Stimulated activated effector memory CD8-positive, alpha-beta T cell treated with anti-CD3 and anti-CD28 coated beads, Interleukin-12 subunit alpha, Interleukin-12 subunit beta, amount 100 ng/mL, for 72 hours (primary cell): ENCODE measurements around the gene SPAG16.

Source experiments
- ATAC-seq: fragments of 150-1000 bp; cut with Tn5 transposase; 2 replicates; pipeline ENCODE4 v1.10.0; 2021
- DNase-seq, 2 donors: peaks; one replicate each; pipeline ENCODE4 v3.0.0; 2021 to 2022; ENCODE audit warnings: low spot score in 2 of 2
- H3K27ac Mint-ChIP-seq: one replicate; pipeline ENCODE4 v1.8.0; 2022; ENCODE audit warnings: mild to moderate bottlenecking, mixed read lengths
- H3K36me3 Mint-ChIP-seq: one replicate; pipeline ENCODE4 v1.8.0; 2022; ENCODE audit warnings: mild to moderate bottlenecking, mixed read lengths
- H3K4me1 Mint-ChIP-seq: one replicate; pipeline ENCODE4 v1.8.0; 2022; ENCODE audit warnings: mixed read lengths
- H3K4me3 Mint-ChIP-seq: one replicate; pipeline ENCODE4 v1.8.0; 2022; ENCODE audit warnings: mild to moderate bottlenecking, mixed read lengths
- H3K9me3 Mint-ChIP-seq: one replicate; pipeline ENCODE4 v1.8.0; 2022; ENCODE audit warnings: mixed read lengths

The SPAG16 gene

DNA sequence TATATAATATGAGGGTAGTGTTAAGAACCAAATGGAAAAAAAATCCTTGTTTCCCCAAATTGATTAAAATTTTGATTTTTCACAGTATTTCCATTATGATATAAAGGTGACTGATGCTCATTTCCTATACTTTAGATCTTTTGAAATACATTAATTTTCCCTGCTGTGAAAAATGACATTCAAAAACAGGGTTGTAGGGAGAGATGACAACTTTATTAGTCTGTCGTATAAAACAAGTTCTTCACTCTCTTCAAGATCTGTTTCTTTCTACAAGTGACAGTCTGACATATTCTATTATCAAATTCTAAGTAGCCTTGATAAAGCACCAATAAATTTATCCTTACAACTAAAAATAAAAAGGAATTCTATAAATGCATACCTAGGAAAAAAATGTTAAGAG, 1081.3 kb downstream of the SPAG16 start:
- Mint-ChIP-seq H3K4me3 (no peak overlapping the region), H3K4me1 (no peaks in the 10 kb centered on the region), H3K9me3 (peaks cover 7% of the 10 kb centered on the region), H3K27ac (no peak overlapping the region), H3K36me3 (no peaks in the 10 kb centered on the region)
- DNase-seq (no peak), ATAC-seq (no peak)

DNA sequence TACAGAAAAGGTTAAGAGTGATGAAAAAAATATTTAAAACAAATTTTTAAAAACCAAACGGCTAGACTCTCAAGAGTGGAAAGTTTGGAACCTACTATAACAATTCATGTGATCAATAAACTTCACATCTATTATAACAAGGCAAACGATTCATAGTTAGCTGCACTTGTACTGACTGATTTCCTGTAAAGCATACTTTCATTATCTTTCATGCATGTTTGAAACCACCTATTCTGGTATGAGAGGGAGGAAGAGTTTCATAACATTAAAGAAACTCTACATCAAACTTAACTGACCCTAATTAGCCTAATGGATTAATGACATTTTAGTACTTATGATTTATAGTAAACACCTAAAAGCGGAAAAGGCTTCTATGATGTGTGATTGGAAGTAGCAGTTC, 1082.9 kb downstream of the SPAG16 start:
- Mint-ChIP-seq H3K4me1 (no peaks in the 10 kb centered on the region), H3K4me3 (no peak overlapping the region), H3K9me3 (peaks cover 9% of the 10 kb centered on the region), H3K27ac (no peak overlapping the region), H3K36me3 (no peaks in the 10 kb centered on the region)
- ATAC-seq (no peak), DNase-seq (no peak)

DNA sequence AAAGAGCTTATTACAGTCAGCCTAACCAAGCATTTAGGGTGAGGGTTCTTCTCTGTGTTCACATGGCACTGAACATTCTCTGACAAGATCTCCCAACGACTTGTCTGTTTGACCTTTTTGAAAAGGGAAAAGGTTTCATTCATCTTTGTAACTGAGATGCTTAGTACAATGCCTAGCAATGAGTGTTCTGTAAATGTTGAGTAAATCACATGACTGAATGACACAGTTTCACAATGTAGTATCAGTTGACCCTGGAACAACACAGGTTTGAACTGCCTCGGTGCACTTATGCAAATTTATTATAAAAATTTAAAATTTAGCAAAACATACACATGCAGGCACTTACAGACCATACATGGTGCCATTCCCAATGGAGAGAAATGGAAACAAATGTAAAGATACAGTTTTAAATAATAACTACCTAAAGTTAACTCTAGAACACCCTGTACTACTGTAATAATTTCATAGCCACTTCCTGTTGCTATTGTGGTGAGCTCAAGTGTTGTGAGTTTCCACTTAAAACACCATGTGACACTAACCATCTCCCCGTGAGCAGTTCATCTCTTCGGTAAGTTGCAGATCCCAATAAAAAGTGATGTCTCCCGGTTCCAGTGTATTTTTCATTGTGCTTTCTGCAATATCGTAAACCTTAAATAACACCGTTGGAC, 1092.5 kb downstream of the SPAG16 start:
- Mint-ChIP-seq H3K27ac (no peak overlapping the region), H3K36me3 (no peaks in the 10 kb centered on the region), H3K4me1 (no peaks in the 10 kb centered on the region), H3K9me3 (peaks cover 7% of the 10 kb centered on the region), H3K4me3 (no peak overlapping the region)
- ATAC-seq = no peak
- DNase-seq = no peak

DNA sequence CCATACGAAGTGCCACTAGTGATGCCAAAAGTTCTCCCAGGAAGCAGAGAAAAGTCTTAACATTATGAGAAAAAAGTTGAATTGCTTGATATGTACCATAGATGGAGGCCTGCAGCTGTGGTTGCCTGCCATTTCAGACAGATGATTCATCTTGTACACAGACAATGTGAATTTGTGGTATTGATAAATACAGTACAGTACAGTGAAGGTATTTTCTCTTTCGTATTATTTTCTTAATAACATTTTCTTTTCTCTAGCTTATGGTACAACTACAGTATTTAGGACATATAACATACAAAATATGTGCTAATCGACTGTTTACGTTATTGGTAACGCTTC, 1093.0 kb downstream of the SPAG16 start:
- ATAC-seq (no peak), DNase-seq (no peak)
- Mint-ChIP-seq H3K4me1 (no peaks in the 10 kb centered on the region), H3K27ac (no peak overlapping the region), H3K9me3 (peaks cover 5% of the 10 kb centered on the region), H3K36me3 (no peaks in the 10 kb centered on the region), H3K4me3 (no peak overlapping the region)

DNA sequence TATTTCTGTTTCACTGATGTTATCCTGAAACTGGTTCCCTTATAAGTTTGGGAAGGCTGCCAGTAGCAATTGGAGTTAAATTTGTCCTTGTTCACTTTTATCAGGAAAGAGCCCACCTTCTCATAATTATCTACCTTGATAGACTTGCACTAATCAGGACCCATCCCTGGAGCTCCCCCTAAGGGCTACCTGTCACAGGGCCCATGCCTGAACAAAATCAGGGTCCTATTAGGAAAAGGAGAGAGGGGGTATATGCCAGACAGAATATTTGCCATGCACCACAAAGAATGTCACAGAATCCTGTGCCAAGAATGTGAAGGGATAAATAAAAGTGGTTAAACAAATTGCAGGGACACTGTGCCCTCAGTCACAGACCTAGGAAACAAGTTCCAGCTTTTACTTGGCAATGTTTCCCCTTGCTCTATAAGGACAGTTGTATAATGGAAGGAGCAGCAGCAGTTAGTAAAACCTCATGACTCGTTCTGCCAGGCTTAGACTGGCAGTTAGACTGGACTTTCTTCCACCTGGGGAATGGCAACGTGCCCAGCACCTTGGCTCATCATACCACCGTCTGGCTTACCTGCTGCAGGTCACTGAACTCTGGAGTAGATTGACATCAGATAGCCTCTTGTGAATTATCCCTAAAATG, 1094.3 kb downstream of the SPAG16 start:
- no peak overlapping the region for H3K4me3 Mint-ChIP-seq
- H3K27ac Mint-ChIP-seq = no peak overlapping the region
- DNase-seq (no peak), ATAC-seq (no peak)
- no peaks in the 10 kb centered on the region for H3K4me1 Mint-ChIP-seq
- no peaks in the 10 kb centered on the region for H3K36me3 Mint-ChIP-seq
- H3K9me3 Mint-ChIP-seq = peaks cover 5% of the 10 kb centered on the region

DNA sequence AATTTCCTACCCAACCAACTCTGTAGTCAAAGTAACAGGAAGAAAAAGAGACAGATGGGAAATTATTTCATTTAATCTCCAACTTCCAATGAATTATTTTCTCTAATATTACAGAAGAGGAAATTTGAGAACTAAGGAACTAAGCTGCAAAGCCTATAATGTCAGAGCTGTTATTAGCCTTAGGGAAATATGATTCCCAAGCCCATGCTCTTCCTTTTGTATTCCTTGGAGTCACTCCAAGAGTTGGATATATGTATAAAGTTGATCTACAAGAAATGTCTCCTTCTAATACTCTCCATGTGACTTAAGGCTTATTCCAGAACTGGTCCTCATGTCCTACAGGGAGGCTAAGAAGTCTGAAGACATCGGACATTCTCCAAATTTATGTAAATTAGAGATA, 1095.0 kb downstream of the SPAG16 start:
- Mint-ChIP-seq H3K9me3 (peaks cover 5% of the 10 kb centered on the region), H3K4me1 (no peaks in the 10 kb centered on the region), H3K36me3 (no peaks in the 10 kb centered on the region), H3K4me3 (no peak overlapping the region), H3K27ac (no peak overlapping the region)
- ATAC-seq = no peak
- no peak for DNase-seq

DNA sequence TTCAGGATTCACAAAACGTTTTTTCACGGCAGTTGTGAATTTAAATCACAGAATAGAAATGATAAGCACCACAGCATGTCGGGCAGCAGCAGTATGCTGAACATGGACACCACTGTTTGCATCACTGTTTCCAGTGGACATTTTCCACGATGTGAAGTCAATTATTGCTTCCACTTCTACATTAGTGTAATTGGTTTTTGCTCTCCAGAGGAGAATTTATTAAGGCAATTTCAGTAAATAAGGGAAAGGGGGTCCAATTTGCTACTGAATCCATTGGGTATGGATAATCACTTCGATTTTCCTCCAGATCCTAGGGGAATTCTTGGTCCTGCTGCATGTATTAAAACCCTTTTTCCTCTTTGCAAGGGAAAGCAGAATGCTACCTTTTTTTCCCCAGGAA, 1096.4 kb downstream of the SPAG16 start:
- no peak for DNase-seq
- no peaks in the 10 kb centered on the region for H3K4me1 Mint-ChIP-seq
- peaks cover 5% of the 10 kb centered on the region for H3K9me3 Mint-ChIP-seq
- H3K4me3 Mint-ChIP-seq = no peak overlapping the region
- no peaks in the 10 kb centered on the region for H3K36me3 Mint-ChIP-seq
- no peak for ATAC-seq
- H3K27ac Mint-ChIP-seq = no peak overlapping the region

DNA sequence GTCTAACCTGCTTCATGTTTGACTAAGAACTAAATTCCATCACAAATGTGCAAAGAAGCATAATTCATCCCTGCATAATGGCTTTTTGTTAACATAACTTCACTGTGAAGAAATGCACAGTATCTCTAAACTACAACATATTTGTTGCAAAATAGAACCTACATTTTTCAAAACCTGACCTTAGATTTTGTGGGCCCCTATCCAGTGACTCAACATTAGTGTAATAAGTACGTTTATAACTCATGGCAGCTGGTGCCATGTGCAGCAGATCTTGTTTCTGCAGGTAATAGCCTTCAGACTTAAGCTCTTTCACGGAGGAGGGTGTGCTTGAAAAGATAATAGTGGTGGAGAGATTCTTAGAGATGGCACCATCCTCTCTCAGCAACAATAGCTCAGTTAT, 1098.0 kb downstream of the SPAG16 start:
- peaks cover 2% of the 10 kb centered on the region for H3K9me3 Mint-ChIP-seq

DNA sequence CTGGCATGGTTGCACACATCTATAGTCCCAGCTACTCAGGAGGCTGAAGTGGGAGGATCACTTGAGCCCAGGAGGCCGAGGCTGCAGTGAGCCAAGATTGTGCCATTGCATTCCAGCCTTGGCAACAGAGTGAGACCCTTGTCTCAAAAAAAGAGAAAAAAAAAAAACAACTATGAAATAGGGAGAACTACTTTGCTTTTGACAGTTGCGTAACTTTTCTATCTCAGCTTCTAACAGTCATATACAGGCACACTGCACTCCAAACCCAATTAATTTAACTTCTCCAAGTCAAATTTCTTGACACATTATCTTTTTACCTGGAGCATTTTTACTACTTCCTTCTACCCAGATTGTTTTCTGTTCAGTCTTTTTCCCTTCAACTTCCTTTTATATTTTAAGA, 1102.5 kb downstream of the SPAG16 start:
- Mint-ChIP-seq H3K36me3 (no peaks in the 10 kb centered on the region), H3K4me1 (no peaks in the 10 kb centered on the region), H3K4me3 (no peak overlapping the region), H3K27ac (no peak overlapping the region), H3K9me3 (no peaks in the 10 kb centered on the region)
- DNase-seq = no peak
- ATAC-seq = no peak

More for the DNA sequence above, 1098.0 kb downstream of the SPAG16 start:
- no peaks in the 10 kb centered on the region for H3K4me1 Mint-ChIP-seq
- no peak for ATAC-seq
- no peak for DNase-seq
- no peaks in the 10 kb centered on the region for H3K36me3 Mint-ChIP-seq
- H3K4me3 Mint-ChIP-seq = no peak overlapping the region
- no peak overlapping the region for H3K27ac Mint-ChIP-seq

DNA sequence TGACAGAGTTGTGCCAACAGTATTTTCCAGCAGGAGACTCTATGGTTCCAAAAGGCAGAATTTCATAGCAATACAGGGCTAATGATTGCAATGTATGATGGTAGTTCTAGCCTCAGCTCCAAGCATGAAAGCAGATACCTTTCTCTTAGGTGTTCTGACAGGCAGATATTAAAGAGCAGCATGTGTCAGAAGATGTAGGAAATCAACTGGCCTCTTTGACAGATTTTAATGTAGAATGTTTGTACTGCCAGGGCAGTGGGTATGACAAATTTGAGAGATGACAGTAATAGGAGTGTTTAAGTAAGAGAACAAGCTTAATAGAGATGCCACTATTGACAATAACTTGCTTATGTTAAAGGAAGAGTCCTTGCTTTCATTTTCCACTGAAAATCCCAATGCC, 1105.1 kb downstream of the SPAG16 start:
- H3K9me3 Mint-ChIP-seq = no peaks in the 10 kb centered on the region
- no peaks in the 10 kb centered on the region for H3K4me1 Mint-ChIP-seq
- ATAC-seq = no peak
- no peak for DNase-seq
- H3K27ac Mint-ChIP-seq = no peak overlapping the region
- no peaks in the 10 kb centered on the region for H3K36me3 Mint-ChIP-seq
- no peak overlapping the region for H3K4me3 Mint-ChIP-seq

DNA sequence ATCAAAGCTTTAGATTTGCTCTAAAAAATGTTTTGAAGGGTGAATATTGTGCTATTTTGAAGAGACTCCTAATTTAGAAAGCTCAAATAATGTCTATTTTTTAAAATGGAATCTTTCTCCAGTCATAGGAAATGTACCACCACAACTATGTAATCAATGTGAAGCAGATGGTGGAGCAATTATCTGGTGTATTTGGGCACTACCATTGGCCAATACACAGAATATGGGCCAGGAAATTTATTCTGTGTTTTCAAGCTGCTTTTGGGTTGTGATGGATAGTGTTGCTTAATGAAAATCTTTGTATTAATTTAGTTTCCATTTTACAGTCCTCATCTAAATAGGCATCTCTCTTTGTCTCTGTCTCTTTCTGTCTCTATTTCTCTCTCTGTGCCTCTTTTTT, 1109.5 kb downstream of the SPAG16 start:
- ATAC-seq = no peak
- H3K4me1 Mint-ChIP-seq = no peaks in the 10 kb centered on the region
- H3K36me3 Mint-ChIP-seq = no peaks in the 10 kb centered on the region
- no peak overlapping the region for H3K27ac Mint-ChIP-seq
- peaks cover 3% of the 10 kb centered on the region for H3K9me3 Mint-ChIP-seq
- DNase-seq = no peak
- no peak overlapping the region for H3K4me3 Mint-ChIP-seq

DNA sequence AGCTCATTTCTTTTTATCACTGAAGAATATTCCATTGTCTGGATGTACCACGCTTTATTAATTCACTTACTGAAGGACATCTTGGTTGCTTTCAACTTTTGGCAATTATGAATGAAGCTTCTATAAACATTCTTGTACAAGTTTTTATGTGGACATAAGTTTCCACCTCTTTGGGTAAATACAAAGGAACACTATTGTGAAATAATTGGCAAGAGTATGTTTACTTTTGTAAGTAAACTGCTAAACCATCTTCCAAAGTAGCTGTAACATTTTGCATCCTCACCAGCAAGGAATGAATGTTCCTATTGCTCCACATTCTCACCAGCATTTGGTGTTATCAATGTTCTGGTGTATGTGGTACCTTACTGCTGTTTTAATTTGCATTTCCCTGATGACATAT, 1110.8 kb downstream of the SPAG16 start:
- Mint-ChIP-seq H3K36me3 (no peaks in the 10 kb centered on the region), H3K9me3 (peaks cover 3% of the 10 kb centered on the region), H3K4me1 (no peaks in the 10 kb centered on the region), H3K4me3 (no peak overlapping the region), H3K27ac (no peak overlapping the region)
- DNase-seq (no peak), ATAC-seq (no peak)

DNA sequence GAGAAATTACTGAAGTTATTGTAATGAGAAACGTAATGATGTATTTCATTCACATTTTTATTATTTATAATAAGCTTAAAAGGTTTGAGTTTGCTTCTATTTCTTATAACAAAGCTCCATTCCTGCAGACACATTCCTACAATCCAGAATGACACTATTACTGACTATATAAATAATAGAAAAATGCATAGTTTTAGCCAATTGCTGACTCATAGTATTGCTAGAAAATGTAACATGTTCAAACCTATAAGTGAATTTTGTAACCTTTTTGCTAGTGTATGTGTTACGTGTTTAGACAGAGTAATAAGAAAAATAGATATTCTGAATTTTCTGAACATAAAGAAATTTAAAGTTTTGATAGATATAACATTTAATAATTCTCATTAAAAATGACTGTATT, 1117.3 kb downstream of the SPAG16 start:
- Mint-ChIP-seq H3K36me3 (no peaks in the 10 kb centered on the region), H3K9me3 (no peaks in the 10 kb centered on the region), H3K27ac (no peak overlapping the region), H3K4me1 (no peaks in the 10 kb centered on the region), H3K4me3 (no peak overlapping the region)
- DNase-seq = no peak
- no peak for ATAC-seq

DNA sequence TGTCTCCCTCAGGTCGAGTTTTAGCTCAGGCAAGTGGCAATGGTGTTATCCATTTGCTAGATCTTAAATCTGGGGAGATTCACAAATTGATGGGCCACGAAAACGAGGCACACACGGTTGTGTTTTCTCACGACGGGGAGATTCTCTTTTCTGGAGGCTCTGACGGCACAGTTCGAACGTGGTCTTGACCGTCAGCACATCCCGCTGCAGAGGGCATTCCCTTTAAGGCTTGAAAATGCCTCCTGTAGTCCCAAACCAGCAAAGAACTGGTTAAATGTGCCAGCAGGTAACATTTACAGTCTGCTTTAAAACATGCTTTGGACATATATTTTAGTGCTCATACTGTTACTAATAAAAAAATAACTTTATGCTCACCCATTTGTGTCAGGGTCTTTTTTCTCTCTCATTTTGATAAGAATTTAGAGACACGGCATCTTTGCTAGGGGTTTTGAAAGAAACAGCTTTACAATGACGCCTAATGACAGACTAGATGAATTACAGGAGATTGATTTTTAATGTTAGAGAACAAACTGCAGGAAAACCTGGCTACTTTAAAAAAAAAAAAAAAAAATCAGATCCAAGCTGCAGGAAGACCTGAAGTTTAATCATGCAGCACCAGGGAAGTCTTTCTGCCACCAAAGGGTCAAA, 1126.0 kb downstream of the SPAG16 start:
- Mint-ChIP-seq H3K27ac (no peak overlapping the region), H3K4me3 (no peak overlapping the region), H3K9me3 (no peaks in the 10 kb centered on the region), H3K36me3 (no peaks in the 10 kb centered on the region), H3K4me1 (no peaks in the 10 kb centered on the region)
- DNase-seq = no peak
- ATAC-seq = no peak

DNA sequence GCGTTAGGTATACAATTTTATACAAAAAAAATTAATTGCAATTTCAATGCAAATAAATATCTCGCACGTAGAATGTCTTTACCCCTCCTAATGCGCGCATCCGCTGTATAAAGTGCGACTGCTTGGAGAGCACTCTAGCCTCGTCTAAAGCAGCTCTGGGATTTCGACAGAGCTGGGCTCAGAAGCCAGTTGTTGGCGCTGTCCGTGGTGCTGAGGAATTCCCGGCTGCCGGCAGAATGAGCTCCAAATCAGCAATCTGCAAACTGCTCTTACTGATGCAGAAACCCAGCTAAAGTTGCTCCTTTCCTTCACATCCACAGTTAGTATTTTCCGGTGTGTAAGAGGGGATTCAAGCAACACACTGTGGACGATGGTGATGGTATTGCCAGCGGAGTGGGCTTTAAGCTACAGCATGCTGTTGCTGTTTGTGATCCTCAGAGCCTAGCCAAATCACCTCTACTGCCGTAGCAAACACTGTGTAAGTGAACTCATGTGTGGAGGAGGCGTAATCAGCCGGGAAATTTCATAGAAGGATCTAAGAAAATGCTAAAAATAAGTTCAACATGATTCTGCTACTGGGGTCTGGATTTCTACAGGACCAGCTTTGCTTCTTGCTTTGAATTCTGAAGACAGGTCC, 1126.8 kb downstream of the SPAG16 start, which contains the start of gene VWC2L:
TSS of gene VWC2L (plus strand) at position 137 of the 637 bp plus-strand sequence. CDS start 3,140 bp downstream, outside the sequence.
- no peak within 1 kb of the TSS for H3K27ac Mint-ChIP-seq
- peak in 1 of 2 donors; percentile 47 for DNase-seq
- H3K9me3 Mint-ChIP-seq = no peaks in the 10 kb centered on the region
- ATAC-seq = no peak
- H3K4me3 Mint-ChIP-seq = no peak within 1 kb of the TSS
- H3K4me1 Mint-ChIP-seq = no peaks in the 10 kb centered on the region
- no peaks in the 10 kb centered on the region for H3K36me3 Mint-ChIP-seq

DNA sequence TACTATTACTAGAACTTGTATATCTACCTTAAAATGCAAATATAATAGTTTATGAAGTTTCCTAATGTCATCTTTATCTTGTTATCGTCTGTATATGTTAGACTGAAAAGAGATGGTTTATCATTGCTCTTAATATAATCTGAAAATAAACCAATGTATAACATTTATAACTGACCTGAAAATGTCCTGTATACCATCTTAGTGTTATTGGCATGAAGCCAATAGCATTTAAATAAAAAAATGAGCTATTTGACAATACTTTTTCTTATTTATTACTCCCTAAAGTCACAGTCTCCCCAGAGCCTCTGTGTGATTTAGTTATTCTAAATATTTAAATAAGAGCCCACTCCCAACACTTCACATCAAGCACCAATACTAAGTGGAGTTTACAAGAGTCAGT, 1128.4 kb downstream of the SPAG16 start:
- DNase-seq (no peak), ATAC-seq (no peak)
- Mint-ChIP-seq H3K27ac (no peak overlapping the region), H3K36me3 (no peaks in the 10 kb centered on the region), H3K9me3 (peaks cover 3% of the 10 kb centered on the region), H3K4me1 (no peaks in the 10 kb centered on the region), H3K4me3 (no peak overlapping the region)
